Measurements from ENCODE around the gene ROS1. TPM values are rescaled to one million over a fixed set of nuclear protein-coding genes. Genes with fewer than 3 reads are reported as not detected.

ROS1 gene
- total RNA-seq, 2 donors from 2014 or later = 0.23 to 0.34 TPM

DNA sequence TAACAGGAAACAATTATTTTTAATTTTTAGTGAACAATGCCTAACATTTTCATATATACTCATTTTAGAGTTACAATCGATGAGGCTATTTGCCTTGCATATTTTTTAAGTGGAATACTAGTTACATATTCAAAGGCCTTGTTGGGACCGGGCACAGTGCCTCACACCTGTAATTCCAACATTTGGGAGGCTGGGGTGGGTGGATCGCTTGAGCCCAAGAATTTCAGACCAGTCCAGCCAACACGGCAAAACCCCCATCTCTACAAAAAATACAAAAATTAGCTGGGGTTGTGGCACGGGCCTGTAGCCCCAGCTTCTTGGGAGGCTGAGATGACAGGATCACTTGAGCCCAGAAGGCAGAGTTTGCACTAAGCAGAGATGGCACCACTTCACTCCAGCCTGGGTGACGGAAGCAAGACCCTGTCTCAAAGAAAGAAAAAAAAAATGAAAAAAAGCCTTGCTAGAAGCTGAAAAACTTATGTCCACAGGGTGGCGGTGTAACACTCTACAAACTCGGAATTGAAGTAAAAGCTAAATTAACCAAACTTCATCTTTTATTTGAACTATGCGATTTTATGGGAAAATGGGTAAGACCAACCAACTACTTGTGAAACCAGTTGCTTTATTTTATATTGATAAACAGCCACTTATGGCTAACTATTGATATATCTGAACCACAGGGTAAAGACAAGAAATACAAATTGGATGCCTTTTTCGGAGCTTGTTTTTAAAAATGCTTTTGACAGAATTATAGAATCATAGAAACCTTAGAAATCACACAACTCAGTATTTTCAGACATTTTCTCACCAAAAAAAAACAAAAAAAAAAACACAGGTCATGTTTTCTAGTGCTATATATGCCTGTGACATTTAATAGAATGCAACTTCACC is 24.1 kb upstream of the ROS1 start:
- Histone ChIP-seq H3K27ac (no peak overlapping the region), H3K27me3 (replicated peaks; ENCODE audit: insufficient read depth) (peaks cover 3% of the 10 kb centered on the region), H3K4me1 (replicated peaks) (no peaks in the 10 kb centered on the region), H3K9me3 (no peaks in the 10 kb centered on the region), H3K4me3 (no peak overlapping the region), H3K36me3 (no peaks in the 10 kb centered on the region)
- WGBS = 37% methylated on average over 10 of the region's 10 CpGs
- intact Hi-C loops (cut with DNase I) = loop anchor here (2.0 kb wide), 1 partner anchor 105 kb away; no protein-coding TSS in a partner anchor
- TF ChIP-seq POLR2A (IDR thresholded peaks at IDR 0.05) (no peak), POLR2AphosphoS5 (IDR thresholded peaks at IDR 0.05) (no peak)
- TF ChIP-seq, protein P1, sequence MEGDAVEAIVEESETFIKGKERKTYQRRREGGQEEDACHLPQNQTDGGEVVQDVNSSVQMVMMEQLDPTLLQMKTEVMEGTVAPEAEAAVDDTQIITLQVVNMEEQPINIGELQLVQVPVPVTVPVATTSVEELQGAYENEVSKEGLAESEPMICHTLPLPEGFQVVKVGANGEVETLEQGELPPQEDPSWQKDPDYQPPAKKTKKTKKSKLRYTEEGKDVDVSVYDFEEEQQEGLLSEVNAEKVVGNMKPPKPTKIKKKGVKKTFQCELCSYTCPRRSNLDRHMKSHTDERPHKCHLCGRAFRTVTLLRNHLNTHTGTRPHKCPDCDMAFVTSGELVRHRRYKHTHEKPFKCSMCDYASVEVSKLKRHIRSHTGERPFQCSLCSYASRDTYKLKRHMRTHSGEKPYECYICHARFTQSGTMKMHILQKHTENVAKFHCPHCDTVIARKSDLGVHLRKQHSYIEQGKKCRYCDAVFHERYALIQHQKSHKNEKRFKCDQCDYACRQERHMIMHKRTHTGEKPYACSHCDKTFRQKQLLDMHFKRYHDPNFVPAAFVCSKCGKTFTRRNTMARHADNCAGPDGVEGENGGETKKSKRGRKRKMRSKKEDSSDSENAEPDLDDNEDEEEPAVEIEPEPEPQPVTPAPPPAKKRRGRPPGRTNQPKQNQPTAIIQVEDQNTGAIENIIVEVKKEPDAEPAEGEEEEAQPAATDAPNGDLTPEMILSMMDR (IDR thresholded peaks at IDR 0.05) = peak; percentile 45 to 82 (median 66)
- DNase-seq (ENCODE audit: low spot score) = peak; percentile 31

DNA sequence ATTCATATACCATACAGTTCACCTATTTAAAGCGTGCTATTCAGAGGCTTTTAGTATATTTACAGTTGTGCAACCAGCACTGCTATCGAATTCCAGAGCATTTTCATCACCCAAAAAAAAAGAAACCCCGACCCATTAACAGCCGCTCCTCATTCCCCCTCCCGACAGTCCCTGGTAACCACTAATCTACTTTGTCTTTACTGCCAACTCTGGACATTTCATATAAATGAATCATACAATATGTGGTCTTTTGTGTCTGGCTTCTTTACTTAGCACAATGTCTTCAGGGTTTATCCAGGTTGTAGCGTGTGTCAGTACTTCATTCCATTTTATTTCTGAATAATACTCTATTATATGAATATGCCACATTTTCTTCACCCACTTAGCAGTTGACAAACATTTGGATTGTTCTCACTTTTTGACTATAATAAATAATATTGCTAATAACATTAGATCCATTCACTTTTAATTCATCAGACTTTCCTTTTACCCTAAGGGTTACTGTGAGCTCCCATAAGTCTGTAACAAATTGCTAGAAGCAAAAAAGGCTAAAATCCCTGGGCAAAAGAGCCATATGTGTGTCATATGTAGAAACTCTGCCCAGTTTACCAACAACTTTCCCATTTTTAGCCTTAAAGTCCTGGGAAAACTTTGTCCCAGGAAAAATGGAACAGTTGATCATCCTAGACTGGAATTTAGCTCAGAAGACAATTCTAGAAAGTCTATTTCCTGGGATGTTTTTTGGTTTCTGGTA is 23.2 kb upstream of the ROS1 start:
- TF ChIP-seq, protein P1 (IDR thresholded peaks at IDR 0.05) = no peak
- no peak for TF ChIP-seq POLR2AphosphoS5 (IDR thresholded peaks at IDR 0.05)
- TF ChIP-seq POLR2A (IDR thresholded peaks at IDR 0.05) = no peak
- DNase-seq (ENCODE audit: low spot score) = no peak
- intact Hi-C loops (cut with DNase I) = loop anchor here (2.0 kb wide), 1 partner anchor 106 kb away; no protein-coding TSS in a partner anchor

DNA sequence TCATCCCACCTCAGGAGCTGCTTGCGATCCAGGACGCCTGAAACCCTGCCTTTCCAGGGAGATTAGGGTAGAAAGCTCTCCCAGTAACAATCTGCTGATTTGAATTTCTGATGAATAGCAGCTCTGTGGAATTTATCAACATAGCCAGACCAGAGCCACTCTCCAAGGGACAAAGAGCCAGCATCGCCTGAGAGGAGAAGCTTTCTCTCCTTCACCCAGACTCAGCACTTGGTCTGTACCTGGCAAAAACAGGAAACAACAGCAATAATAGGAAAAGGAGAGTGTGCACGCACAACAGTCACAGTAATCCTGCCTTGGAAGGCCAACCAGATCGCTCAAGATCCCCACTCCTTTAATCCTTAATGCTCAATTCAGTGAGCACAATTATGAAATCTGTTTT is 22.3 kb upstream of the ROS1 start:
- no peak for DNase-seq (ENCODE audit: low spot score)
- intact Hi-C loops (cut with DNase I) = loop anchor here (2.0 kb wide), 1 partner anchor 107 kb away; no protein-coding TSS in a partner anchor
- TF ChIP-seq, protein P1 (IDR thresholded peaks at IDR 0.05) = no peak
- TF ChIP-seq POLR2AphosphoS5 (IDR thresholded peaks at IDR 0.05) (no peak), POLR2A (IDR thresholded peaks at IDR 0.05) (no peak)
- Histone ChIP-seq H3K4me1 (replicated peaks) (no peaks in the 10 kb centered on the region), H3K27ac (no peak overlapping the region), H3K9me3 (no peaks in the 10 kb centered on the region), H3K36me3 (no peaks in the 10 kb centered on the region), H3K27me3 (replicated peaks; ENCODE audit: insufficient read depth) (peaks cover 3% of the 10 kb centered on the region), H3K4me3 (no peak overlapping the region)
- 64% methylated on average over 5 of the region's 5 CpGs for WGBS

More for the DNA sequence above, 23.2 kb upstream of the ROS1 start:
- no peaks in the 10 kb centered on the region for H3K9me3 ChIP-seq
- 19% methylated on average over 6 of the region's 6 CpGs for WGBS
- H3K27ac ChIP-seq = no peak overlapping the region
- H3K4me3 ChIP-seq = no peak overlapping the region
- no peaks in the 10 kb centered on the region for H3K4me1 ChIP-seq (replicated peaks)
- H3K27me3 ChIP-seq (replicated peaks; ENCODE audit: insufficient read depth) = peaks cover 3% of the 10 kb centered on the region
- no peaks in the 10 kb centered on the region for H3K36me3 ChIP-seq

DNA sequence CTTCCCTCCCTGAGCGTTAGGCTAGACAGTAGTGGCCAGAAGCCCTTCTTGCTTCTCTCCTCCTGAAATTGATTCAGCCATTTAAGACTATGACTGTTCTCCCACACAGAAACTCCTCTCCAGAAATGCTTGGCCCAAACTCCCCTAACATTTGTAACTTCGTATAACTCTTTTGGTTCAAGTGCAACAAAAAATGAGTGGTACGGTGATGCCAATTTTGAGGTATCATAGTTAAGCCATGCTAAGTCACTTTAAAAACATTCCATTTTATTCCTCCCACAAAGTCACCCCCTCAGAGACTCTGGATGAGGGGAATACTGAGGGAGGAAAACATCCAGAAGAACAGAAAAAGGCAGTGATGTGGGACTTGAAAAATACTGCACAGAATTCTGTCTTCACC is 21.1 kb upstream of the ROS1 start:
- Histone ChIP-seq H3K4me1 (replicated peaks) (no peaks in the 10 kb centered on the region), H3K27me3 (replicated peaks; ENCODE audit: insufficient read depth) (peaks cover 3% of the 10 kb centered on the region), H3K36me3 (no peaks in the 10 kb centered on the region), H3K27ac (no peak overlapping the region), H3K9me3 (no peaks in the 10 kb centered on the region), H3K4me3 (no peak overlapping the region)
- TF ChIP-seq POLR2A (IDR thresholded peaks at IDR 0.05) (no peak), POLR2AphosphoS5 (IDR thresholded peaks at IDR 0.05) (no peak)
- TF ChIP-seq, protein P1 (IDR thresholded peaks at IDR 0.05) = no peak
- intact Hi-C loops (cut with DNase I) = no loop called here
- 59% methylated on average over 3 of the region's 3 CpGs for WGBS
- DNase-seq (ENCODE audit: low spot score) = no peak
